Measurements from ENCODE around the gene FGF14. TPM values are rescaled to one million over a fixed set of nuclear protein-coding genes. Genes with fewer than 3 reads are reported as not detected.

Gene FGF14
- total RNA-seq, 2 experiments from 2014 or later = not detected

DNA sequence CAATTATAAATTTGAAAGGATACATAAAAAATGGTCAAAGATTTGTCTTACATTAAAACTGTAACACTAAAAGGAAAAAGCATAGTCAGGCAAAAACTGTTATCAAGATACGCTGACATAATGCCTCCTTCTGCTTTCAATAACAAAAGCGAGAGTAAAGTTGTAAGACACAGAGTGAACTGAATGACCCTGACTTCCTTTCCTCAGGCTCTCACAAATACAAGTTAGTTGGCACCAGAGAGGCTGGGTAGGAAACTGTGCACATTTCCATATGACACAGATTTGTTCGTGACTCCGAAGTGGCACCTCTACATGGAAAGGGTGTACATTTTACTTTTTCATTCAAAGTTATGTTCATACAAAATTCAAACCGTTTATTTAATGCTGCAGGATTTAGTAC, 15.4 kb downstream of the FGF14 start:
- Histone ChIP-seq H3K9me2 (ENCODE audit: insufficient read depth, low read length) (no peaks in the 10 kb centered on the region), H3K4me3 (ENCODE audit: low read depth, low read length, poor library complexity, severe bottlenecking) (no peak overlapping the region), H4K20me1 (ENCODE audit: insufficient read depth, low read length) (no peaks in the 10 kb centered on the region), H3K27ac (ENCODE audit: low read depth, low read length, poor library complexity, severe bottlenecking) (no peak overlapping the region), H3K79me2 (ENCODE audit: insufficient read depth, low read depth, low read length) (no peaks in the 10 kb centered on the region), H3K4me2 (ENCODE audit: low read length) (no peak overlapping the region), H3K36me3 (ENCODE audit: insufficient read depth, low read length) (no peaks in the 10 kb centered on the region), H3K4me1 (ENCODE audit: insufficient read depth, low read length, poor library complexity, severe bottlenecking) (no peaks in the 10 kb centered on the region), H3K9me3 (ENCODE audit: low read length) (no peaks in the 10 kb centered on the region), H2AFZ (ENCODE audit: low read length) (no peak overlapping the region)
- ChIA-PET POLR2A (no interaction called here), CTCF (ENCODE audit: unreplicated experiment) (no interaction called here)
- DNase-seq (ENCODE audit: low spot score) = no peak
- no TSS peak for BruUV-seq (replicated peaks)
- intact Hi-C loops (cut with micrococcal nuclease; ENCODE audit: unreplicated experiment) = no loop called here
- TF ChIP-seq EZH2phosphoT487 (IDR thresholded peaks at IDR 0.05; ENCODE audit: borderline replicate concordance, low read depth, low read length) = no peak
- TF ChIP-seq, protein P1, sequence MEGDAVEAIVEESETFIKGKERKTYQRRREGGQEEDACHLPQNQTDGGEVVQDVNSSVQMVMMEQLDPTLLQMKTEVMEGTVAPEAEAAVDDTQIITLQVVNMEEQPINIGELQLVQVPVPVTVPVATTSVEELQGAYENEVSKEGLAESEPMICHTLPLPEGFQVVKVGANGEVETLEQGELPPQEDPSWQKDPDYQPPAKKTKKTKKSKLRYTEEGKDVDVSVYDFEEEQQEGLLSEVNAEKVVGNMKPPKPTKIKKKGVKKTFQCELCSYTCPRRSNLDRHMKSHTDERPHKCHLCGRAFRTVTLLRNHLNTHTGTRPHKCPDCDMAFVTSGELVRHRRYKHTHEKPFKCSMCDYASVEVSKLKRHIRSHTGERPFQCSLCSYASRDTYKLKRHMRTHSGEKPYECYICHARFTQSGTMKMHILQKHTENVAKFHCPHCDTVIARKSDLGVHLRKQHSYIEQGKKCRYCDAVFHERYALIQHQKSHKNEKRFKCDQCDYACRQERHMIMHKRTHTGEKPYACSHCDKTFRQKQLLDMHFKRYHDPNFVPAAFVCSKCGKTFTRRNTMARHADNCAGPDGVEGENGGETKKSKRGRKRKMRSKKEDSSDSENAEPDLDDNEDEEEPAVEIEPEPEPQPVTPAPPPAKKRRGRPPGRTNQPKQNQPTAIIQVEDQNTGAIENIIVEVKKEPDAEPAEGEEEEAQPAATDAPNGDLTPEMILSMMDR (conservative IDR thresholded peaks at IDR 0.05; ENCODE audit: low read length) = no peak

GRCh38 chr13:102380012-102380411, 21.8 kb downstream of the FGF14 start:
- Histone ChIP-seq H3K4me2 (ENCODE audit: low read length) (no peak overlapping the region), H3K9me2 (ENCODE audit: insufficient read depth, low read length) (no peaks in the 10 kb centered on the region), H3K79me2 (ENCODE audit: insufficient read depth, low read depth, low read length) (no peaks in the 10 kb centered on the region), H3K4me3 (ENCODE audit: low read depth, low read length, poor library complexity, severe bottlenecking) (no peak overlapping the region), H4K20me1 (ENCODE audit: insufficient read depth, low read length) (no peaks in the 10 kb centered on the region), H3K4me1 (ENCODE audit: insufficient read depth, low read length, poor library complexity, severe bottlenecking) (no peaks in the 10 kb centered on the region), H3K27ac (ENCODE audit: low read depth, low read length, poor library complexity, severe bottlenecking) (no peak overlapping the region), H3K9me3 (ENCODE audit: low read length) (no peaks in the 10 kb centered on the region), H3K36me3 (ENCODE audit: insufficient read depth, low read length) (no peaks in the 10 kb centered on the region), H2AFZ (ENCODE audit: low read length) (no peak overlapping the region)
- no TSS peak for BruUV-seq (replicated peaks)
- intact Hi-C loops (cut with micrococcal nuclease; ENCODE audit: unreplicated experiment) = no loop called here
- TF ChIP-seq, protein P1 (conservative IDR thresholded peaks at IDR 0.05; ENCODE audit: low read length) = no peak
- TF ChIP-seq EZH2phosphoT487 (IDR thresholded peaks at IDR 0.05; ENCODE audit: borderline replicate concordance, low read depth, low read length) = no peak
- ChIA-PET CTCF (ENCODE audit: unreplicated experiment) (no interaction called here), POLR2A (no interaction called here)
- DNase-seq (ENCODE audit: low spot score) = no peak

DNA sequence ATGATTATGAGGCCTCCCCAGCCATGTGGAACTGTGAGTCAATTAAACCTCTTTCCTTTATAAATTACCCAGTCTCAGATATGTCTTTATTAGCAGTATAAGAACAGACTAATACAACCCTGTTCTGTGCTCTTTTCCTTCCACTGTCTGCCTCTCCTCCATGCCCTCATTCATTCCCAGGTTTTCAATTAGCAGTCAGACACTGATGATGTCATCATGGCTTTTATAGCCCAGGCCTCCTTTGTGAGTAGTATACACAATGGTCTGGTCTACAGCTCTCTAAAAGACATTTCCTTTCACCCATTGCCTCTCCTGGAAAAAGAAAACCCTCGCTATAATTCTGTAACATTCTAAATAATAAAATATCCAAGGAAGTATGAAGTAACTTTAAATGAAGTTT, 25.5 kb downstream of the FGF14 start:
- POLR2A ChIA-PET = no interaction called here
- BruUV-seq (replicated peaks) = no TSS peak
- no peaks in the 10 kb centered on the region for H4K20me1 ChIP-seq (ENCODE audit: insufficient read depth, low read length)
- no peaks in the 10 kb centered on the region for H3K9me3 ChIP-seq (ENCODE audit: low read length)
- no peaks in the 10 kb centered on the region for H3K36me3 ChIP-seq (ENCODE audit: insufficient read depth, low read length)
- no peak for TF ChIP-seq EZH2phosphoT487 (IDR thresholded peaks at IDR 0.05; ENCODE audit: borderline replicate concordance, low read depth, low read length)
- TF ChIP-seq, protein P1 (conservative IDR thresholded peaks at IDR 0.05; ENCODE audit: low read length) = no peak
- no peak for DNase-seq (ENCODE audit: low spot score)
- intact Hi-C loops (cut with micrococcal nuclease; ENCODE audit: unreplicated experiment) = no loop called here
- H2AFZ ChIP-seq (ENCODE audit: low read length) = no peak overlapping the region
- H3K4me1 ChIP-seq (ENCODE audit: insufficient read depth, low read length, poor library complexity, severe bottlenecking) = no peaks in the 10 kb centered on the region
- CTCF ChIA-PET (ENCODE audit: unreplicated experiment) = no interaction called here
- no peak overlapping the region for H3K4me2 ChIP-seq (ENCODE audit: low read length)
- no peak overlapping the region for H3K27ac ChIP-seq (ENCODE audit: low read depth, low read length, poor library complexity, severe bottlenecking)
- no peak overlapping the region for H3K4me3 ChIP-seq (ENCODE audit: low read depth, low read length, poor library complexity, severe bottlenecking)
- H3K79me2 ChIP-seq (ENCODE audit: insufficient read depth, low read depth, low read length) = no peaks in the 10 kb centered on the region
- no peaks in the 10 kb centered on the region for H3K9me2 ChIP-seq (ENCODE audit: insufficient read depth, low read length)
